AG09319 (cell line): ENCODE results near the gene RFX1.

Experiments
- DNase-seq: peaks from one replicate; pipeline ENCODE4 v3.0.0-alpha.2; 2010; ENCODE audit warnings: low read depth; ENCODE audit errors: extremely low read depth
- TF ChIP-seq, protein P1 (sequence below): IDR thresholded peaks from 2 replicates; pipeline ENCODE4 v1.5.1; 2011; ENCODE audit warnings: low read depth, mild to moderate bottlenecking, inconsistent platforms, low read length, moderate library complexity

RFX1 gene

DNA sequence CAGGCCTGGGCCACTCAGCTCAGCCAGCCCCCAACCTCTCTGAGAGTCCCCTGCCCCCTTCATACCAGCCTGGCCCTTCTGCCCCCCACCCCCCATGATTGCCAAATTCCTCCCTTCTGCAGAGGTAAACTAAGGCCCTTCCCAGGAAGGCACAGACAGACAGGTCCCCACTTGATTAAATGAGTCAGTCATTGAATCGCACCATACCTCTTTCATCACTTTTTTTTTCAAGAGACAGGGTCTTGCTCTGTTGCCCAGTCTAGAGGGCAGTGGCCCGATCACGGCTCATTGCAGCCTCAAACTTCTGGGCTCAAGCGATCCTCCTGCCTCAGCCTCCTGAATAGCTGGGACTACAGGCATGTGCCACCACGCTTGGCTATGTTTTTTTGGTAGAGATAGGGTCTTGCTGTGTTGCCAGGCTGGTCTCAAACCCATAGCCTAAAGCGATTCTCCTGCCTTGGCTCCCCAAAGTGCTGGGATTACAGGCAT lies 73.9 kb downstream of the RFX1 start:
- no peak for DNase-seq
- TF ChIP-seq, protein P1, sequence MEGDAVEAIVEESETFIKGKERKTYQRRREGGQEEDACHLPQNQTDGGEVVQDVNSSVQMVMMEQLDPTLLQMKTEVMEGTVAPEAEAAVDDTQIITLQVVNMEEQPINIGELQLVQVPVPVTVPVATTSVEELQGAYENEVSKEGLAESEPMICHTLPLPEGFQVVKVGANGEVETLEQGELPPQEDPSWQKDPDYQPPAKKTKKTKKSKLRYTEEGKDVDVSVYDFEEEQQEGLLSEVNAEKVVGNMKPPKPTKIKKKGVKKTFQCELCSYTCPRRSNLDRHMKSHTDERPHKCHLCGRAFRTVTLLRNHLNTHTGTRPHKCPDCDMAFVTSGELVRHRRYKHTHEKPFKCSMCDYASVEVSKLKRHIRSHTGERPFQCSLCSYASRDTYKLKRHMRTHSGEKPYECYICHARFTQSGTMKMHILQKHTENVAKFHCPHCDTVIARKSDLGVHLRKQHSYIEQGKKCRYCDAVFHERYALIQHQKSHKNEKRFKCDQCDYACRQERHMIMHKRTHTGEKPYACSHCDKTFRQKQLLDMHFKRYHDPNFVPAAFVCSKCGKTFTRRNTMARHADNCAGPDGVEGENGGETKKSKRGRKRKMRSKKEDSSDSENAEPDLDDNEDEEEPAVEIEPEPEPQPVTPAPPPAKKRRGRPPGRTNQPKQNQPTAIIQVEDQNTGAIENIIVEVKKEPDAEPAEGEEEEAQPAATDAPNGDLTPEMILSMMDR, result no peak

DNA sequence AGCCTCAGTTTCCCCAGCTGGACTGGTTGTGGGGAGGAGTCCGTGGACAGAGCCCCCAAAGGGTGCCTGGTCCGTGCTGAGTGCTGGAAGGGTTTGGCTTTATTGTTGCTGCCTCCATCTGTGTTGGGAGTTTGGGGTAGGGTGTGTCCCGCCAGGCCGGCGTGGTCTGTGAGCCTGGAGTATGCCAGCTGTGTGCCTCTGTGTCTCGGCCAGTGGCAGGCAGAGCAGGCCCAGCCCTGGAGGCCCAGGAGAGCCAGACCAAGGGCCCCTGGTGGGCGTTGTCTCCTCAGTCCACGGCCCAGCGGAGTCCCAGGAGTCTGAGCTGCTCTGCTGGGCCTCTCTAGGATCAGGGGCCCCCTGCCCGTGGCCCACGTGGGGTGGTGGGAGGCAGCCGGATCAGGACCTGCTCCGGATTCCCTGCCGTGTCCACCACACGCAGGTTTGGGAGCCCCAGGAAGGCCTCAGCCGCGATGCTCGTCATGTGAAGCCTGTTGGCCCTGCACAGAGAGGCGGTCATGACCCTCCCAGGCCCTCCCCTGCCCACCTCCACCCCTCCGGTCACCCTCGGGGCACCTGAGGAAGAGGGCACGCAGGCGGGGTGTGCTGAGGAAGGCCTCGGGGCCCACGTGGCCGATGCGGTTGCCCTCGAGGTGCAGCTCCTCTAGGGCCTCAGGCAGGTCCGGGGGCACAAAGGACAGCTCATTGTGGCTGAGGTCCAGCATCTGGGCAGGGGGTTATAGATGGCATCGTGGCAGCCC lies 74.5 kb downstream of the RFX1 start:
- DNase-seq, result no peak
- TF ChIP-seq, protein P1, result no peak

DNA sequence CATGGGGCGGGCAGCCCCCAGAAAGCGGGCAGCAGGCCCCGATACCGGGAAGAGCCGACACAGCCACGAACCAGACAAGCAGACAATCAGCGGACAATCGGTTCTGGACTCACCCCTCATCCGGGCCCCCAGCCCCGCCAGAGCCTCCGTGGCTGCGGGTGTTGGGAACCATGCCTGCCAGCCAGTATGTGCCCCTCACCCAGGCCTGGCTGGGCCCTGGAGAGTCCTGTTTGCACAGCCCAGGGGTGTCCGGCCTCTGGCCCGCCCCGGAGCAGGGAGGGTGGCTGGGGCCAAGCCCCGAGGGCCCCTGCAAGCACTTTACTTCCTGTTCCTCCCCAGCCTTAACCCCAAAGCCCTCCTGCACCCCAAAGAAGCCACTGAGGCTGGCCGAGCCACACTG lies 75.7 kb downstream of the RFX1 start:
- TF ChIP-seq, protein P1, result no peak

DNA sequence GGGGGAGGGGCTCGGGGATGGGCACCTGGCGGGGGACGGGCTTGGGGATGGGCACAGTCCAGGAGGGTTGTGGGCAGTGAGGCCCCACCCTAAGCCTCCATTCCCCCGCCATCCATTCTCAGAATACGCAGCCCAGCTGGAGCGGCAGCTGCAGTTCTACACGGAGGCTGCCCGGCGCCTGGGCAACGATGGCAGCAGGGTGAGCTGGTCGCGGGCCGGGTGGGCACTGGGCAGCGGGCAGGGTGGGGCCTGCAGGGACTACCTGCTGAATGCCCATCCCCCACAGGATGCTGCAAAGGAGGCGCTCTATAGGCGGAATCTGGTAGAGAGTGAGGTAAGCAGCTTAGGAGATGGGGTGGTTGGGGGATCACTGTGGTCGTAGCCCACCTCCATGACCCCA lies 76.2 kb downstream of the RFX1 start:
- no peak for DNase-seq
- TF ChIP-seq, protein P1, result no peak

More for the DNA sequence above, 75.7 kb downstream of the RFX1 start:
- no peak for DNase-seq

DNA sequence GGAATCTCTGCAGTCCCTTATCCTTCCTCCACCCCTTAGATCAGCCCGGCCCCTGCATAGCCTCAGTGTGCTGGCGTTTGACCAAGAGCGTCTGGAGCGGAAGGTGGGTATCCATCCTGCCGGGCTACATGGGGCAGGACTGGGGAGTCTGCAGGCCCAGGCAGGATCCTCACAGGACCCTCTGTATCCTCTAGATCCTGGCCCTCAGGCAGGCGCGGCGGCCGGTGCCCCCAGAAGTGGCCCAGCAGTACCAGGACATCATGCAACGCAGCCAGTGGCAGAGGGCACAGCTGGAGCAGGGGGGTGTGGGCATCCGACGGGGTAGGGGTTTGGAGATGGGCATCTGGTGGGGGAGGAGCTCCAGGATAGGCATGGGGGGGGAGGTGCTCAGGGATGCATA lies 76.8 kb downstream of the RFX1 start:
- no peak for DNase-seq
- TF ChIP-seq, protein P1, result no peak

DNA sequence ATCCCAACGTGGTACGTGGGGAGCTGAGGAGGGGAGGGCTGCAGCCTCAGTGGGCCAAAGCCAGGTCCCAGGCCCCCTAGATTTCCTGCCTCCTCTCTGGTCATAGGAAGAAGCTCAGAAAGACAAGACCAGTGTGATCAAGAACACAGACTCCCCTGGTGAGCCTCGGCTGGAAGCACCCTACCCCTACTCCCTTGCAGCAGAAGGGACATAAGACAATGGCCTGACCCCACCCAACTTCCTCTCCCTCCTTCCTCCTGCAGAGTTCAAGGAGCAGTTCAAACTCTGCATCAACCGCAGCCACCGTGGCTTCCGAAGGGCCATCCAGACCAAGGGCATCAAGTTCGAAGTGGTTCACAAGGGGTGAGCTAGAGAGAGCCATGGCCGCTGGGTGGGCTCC lies 79.4 kb downstream of the RFX1 start:
- DNase-seq, result no peak
- TF ChIP-seq, protein P1, result no peak

DNA sequence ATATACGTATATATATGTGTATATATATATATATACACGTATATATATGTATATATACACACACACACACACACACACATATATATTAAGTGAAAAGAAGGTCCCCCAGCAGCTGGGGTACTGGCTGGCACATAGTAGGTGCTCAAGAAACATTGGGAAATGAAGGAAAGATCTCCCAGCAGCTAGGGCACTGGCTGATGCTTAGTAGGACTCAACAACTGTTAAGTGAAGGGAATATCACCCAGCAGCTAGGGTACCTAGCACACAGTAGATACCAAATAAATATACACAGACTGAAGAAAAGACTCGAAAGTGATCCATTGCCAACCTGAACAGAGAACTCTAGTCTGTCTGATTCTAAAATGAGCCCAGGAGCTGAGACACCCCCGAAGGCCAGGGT lies 80.1 kb downstream of the RFX1 start:
- DNase-seq, result no peak
- TF ChIP-seq, protein P1, result no peak
